Measurements from ENCODE around the gene SIK3.
A peak's percentile ranks its signal among the peaks of the same experiment; 100 is the strongest.
"Not testable (repeated sequence)": the region's sequence is repeated elsewhere in the genome, so short reads cannot be mapped to it uniquely, and the experiment has no call there.

SIK3 gene

GRCh38 chr11:117074119-117074518 is 24.1 kb downstream of the SIK3 start:
- DNase-seq: no peak

DNA sequence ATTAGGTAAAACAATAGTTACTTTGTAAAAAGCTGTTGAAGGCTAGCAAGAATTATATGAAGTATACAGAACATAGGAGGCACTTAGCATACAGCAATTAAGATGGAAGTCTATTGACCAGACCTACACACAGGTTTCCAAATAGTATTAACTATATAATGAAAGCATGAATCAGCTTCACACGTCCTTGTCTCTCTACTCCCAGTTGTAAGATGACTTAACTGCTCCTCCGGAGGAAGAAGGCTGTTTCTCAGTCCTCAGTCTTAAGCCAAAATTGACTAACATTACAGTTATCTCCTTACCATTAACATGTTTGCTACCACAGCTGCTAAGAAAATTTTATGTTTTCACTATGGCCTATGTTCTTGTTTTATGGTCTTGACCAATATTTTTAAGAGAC is 24.7 kb downstream of the SIK3 start:
- DNase-seq: no peak

GRCh38 chr11:117072517-117073461 is 25.4 kb downstream of the SIK3 start:
- no peak for DNase-seq

DNA sequence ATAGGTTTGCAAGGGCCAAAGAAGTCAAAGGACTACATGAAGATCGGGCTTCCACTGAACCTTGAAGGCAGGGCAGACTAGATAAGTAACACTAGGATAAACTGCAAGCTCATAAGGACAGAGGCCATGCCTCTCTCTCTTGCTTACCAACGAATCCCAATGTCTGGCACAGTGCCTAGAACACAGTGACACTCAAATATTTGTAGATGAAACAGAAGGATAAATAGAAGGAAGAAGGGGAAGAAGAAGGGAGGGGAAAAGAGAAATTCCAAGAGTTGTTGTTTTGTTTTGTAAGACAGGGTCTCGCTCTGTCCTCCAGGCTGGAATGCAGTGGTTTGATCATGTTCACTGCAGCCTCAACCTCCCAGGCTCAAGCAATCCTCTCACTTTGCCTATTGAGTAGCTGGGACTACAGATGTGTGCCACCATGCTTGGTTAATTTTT is 26.9 kb downstream of the SIK3 start:
- DNase-seq: no peak

DNA sequence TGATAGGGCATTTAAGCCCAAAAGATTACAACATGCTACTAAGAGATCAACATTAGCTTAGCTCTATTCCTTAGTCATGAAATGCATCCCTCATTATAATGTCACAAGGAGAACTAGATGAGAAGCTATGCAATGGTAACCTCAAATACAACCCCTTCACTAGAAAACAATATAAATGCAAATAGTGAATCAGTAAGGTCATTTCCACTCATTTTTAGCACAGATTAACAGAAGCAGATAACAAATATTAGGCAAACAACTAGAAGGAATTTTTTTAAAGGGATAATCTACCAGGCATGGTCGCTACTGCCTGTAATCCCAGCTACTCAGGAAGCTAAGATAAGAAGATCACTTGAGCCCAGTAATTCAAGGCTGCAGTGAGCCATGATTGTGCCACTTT is 28.2 kb downstream of the SIK3 start:
- no peak for DNase-seq

GRCh38 chr11:117068303-117068860 is 29.8 kb downstream of the SIK3 start:
- DNase-seq: no peak

GRCh38 chr11:117066959-117067358 is 31.3 kb downstream of the SIK3 start:
- DNase-seq: no peak

GRCh38 chr11:117064275-117064674 is 34.0 kb downstream of the SIK3 start:
- no peak for DNase-seq

DNA sequence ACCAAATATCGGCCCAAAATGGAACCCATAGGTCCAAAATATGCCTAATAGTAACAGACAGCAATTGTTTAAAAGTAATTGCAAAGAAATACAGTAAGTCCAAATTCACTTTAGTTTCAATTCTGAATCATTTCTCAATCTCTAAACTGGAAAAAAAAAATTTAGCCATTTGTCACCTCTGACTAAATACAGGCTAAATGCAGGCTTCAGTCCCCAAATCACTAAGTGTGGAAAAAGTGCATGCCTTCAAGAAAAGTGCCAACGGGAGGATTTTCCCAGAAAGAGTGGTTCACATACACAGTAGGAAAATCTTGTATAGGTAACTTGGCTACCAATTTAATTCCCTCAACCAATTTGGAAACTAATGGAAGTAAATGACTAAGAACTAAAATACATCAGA is 35.7 kb downstream of the SIK3 start:
- no peak for DNase-seq

GRCh38 chr11:117061256-117061655 is 37.0 kb downstream of the SIK3 start:
- no peak for DNase-seq

- no peak for DNase-seq
Measured at GRCh38 chr11:117059611-117060148, 38.5 kb downstream of the SIK3 start.

GRCh38 chr11:117058761-117059261 is 39.4 kb downstream of the SIK3 start:
- no peak for DNase-seq

GRCh38 chr11:117057727-117058126 is 40.5 kb downstream of the SIK3 start:
- DNase-seq: no peak

GRCh38 chr11:117057317-117057716 is 40.9 kb downstream of the SIK3 start:
- no peak for DNase-seq

GRCh38 chr11:117055469-117055868 is 42.8 kb downstream of the SIK3 start:
- no peak for DNase-seq

GRCh38 chr11:117054382-117054781 is 43.8 kb downstream of the SIK3 start:
- no peak for DNase-seq

GRCh38 chr11:117052196-117053149 is 45.8 kb downstream of the SIK3 start:
- peak; percentile 66 to 88 for DNase-seq

GRCh38 chr11:117050121-117050520 is 48.1 kb downstream of the SIK3 start:
- DNase-seq: not testable (repeated sequence)

DNA sequence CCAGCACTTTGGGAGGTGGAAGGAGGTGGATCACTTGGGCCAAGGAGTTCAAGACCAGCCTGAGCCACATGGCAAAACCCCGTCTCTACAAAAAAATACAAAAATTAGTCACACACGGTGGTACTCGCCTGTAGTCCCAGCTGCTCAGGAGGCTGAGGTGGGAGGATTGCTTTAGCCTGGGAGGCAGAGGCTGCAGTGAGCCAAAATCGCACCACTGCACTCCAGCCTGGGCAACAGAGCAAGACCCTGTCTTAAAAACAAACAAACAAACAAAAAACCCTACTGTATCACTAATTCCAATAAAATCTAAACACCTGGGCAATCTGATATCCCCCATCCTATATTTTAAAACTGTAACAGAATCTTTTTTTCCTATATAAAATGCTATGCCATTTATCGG is 51.6 kb downstream of the SIK3 start:
- DNase-seq: not testable (repeated sequence)

- DNase-seq: no peak
Measured at GRCh38 chr11:117045956-117046355, 52.3 kb downstream of the SIK3 start.

GRCh38 chr11:117045196-117045595 is 53.0 kb downstream of the SIK3 start:
- DNase-seq: peak; percentile 47 to 78

GRCh38 chr11:117044287-117045035 is 53.8 kb downstream of the SIK3 start:
- DNase-seq: no peak

All from NCI-H524 (cell line).